Activated CD4-positive, alpha-beta T cell treated with anti-CD3 and anti-CD28 coated beads, Interleukin-2, amount 10 ng/mL, durations not matched to agents 7 days and 5 days (primary cell): ENCODE data around the gene KDM7A. TPM values are rescaled to one million over a fixed set of nuclear protein-coding genes. Genes with fewer than 3 reads are reported as not detected.
"Not testable (repeated sequence)": the region's sequence is repeated elsewhere in the genome, so short reads cannot be mapped to it uniquely, and the experiment has no call there.

ENCODE experiments used
- CTCF ChIA-PET: fragments of 350-600 bp; sonication (Branson Sonifier 250); formaldehyde crosslinking; loops from one replicate; lab custom pipeline; 2021; ENCODE audit warnings: antibody characterized with exemption; lab: Charles Lee
- POLR2A ChIA-PET: fragments of 350-600 bp; sonication (Branson Sonifier 250); formaldehyde crosslinking; loops from one replicate; lab custom pipeline; 2021; ENCODE audit warnings: antibody characterized with exemption; lab: Charles Lee
- DNase-seq: peaks from one replicate; pipeline ENCODE4 v3.0.0-alpha.2; 2020
- H3K27ac Mint-ChIP-seq: one replicate; pipeline ENCODE4 v1.8.0; 2021; ENCODE audit warnings: mild to moderate bottlenecking, moderate library complexity, mixed read lengths
- H3K27me3 Mint-ChIP-seq: one replicate; pipeline ENCODE4 v1.8.0; 2021; ENCODE audit warnings: mixed read lengths
- H3K36me3 Mint-ChIP-seq: one replicate; pipeline ENCODE4 v1.8.0; 2021; ENCODE audit warnings: low read depth, mixed read lengths
- H3K4me1 Mint-ChIP-seq: one replicate; pipeline ENCODE4 v1.8.0; 2021; ENCODE audit warnings: mixed read lengths
- H3K4me3 Mint-ChIP-seq: one replicate; pipeline ENCODE4 v1.8.0; 2021; ENCODE audit warnings: mild to moderate bottlenecking, moderate library complexity, mixed read lengths
- H3K9me3 Mint-ChIP-seq: one replicate; pipeline ENCODE4 v1.8.0; 2021; ENCODE audit warnings: mixed read lengths
- total RNA-seq, 2 experiments: library from RNA; stranded (reverse); gene quantifications; one replicate each; pipeline ENCODE4 v1.2.3, GENCODE V29; 2021

Gene KDM7A
- total RNA-seq, 2 experiments from 2014 or later: 12.5 to 13.5 TPM

DNA sequence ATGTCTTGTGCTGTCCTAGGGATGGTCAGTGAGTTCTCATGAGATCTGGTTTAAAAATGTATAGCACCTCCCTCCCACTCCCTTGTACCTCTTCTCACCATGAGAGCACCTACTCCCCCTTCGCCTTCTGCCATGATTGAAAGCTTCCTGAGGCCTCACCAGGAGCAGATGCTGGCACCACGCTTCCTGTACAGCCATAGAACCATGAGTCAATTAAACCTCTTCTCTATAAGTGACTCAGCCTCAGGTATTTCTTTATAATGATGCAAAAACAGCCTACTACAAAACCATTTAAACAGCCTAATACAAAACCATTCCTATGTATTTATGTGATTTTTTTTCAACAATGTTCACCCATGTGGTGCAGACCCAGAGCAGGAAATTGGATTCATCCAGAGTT is 32.0 kb downstream of the KDM7A start:
- H3K4me1 Mint-ChIP-seq: peaks cover 5% of the 10 kb centered on the region
- CTCF ChIA-PET: interaction anchor here (0.7 kb wide), 1 partner anchor 19 kb away, joined by 3 read pairs; no protein-coding TSS in a partner anchor
- no peaks in the 10 kb centered on the region for H3K27me3 Mint-ChIP-seq
- no peak overlapping the region for H3K4me3 Mint-ChIP-seq
- peaks cover 16% of the 10 kb centered on the region for H3K9me3 Mint-ChIP-seq
- DNase-seq: no peak
- H3K36me3 Mint-ChIP-seq: peaks cover 31% of the 10 kb centered on the region
- POLR2A ChIA-PET: no interaction called here
- H3K27ac Mint-ChIP-seq: no peak overlapping the region

DNA sequence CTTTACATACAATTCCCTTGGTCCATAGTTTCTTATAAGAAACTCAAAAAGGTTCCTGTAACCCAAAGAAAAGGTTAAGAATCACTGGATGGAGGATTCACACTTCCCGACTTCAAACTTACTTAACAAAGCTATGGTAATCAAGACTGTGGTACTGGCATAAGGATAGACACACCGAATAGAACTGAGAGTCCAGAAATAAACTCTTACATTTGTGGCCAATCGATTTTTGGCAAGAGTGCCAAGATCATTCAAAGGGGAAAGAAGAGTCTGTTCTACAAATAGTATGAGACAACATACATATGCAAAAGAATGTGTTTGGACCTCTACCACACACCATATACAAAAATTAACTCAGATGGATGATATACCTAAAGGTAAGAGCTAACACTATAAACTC is 32.8 kb downstream of the KDM7A start:
- peaks cover 6% of the 10 kb centered on the region for H3K4me1 Mint-ChIP-seq
- POLR2A ChIA-PET: no interaction called here
- CTCF ChIA-PET: interaction anchor here (0.7 to 1.0 kb wide), 3 partner anchors 10 to 20 kb away, joined by 3 read pairs; no protein-coding TSS in a partner anchor

DNA sequence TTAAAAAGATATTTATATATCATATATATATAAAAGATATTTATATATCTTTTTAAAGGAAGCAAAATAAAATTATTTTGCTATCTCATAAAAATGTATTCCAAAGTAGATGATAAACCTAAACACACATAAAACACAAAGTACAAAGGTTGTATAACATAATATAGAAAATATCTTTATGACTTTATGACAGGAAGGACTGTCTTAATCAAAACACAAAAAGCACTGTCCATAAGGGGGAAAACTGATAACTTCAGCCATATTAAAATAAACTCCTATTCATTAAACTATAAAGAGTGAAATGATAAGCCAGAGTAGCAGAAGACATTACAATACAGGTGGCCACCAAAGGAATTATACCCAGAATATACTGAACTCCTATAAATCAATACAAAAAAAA is 34.8 kb downstream of the KDM7A start:
- ChIA-PET CTCF (interaction anchor here (0.7 kb wide), 1 partner anchor 25 kb away, joined by 3 read pairs; no protein-coding TSS in a partner anchor), POLR2A (no interaction called here)
- Mint-ChIP-seq H3K4me3 (no peak overlapping the region), H3K9me3 (peaks cover 16% of the 10 kb centered on the region), H3K27me3 (no peaks in the 10 kb centered on the region), H3K4me1 (peaks cover 9% of the 10 kb centered on the region), H3K27ac (no peak overlapping the region), H3K36me3 (peaks cover 29% of the 10 kb centered on the region)
- no peak for DNase-seq

More for the DNA sequence above, 32.8 kb downstream of the KDM7A start:
- H3K9me3 Mint-ChIP-seq: peaks cover 16% of the 10 kb centered on the region
- peaks cover 31% of the 10 kb centered on the region for H3K36me3 Mint-ChIP-seq
- H3K27me3 Mint-ChIP-seq: no peaks in the 10 kb centered on the region
- H3K4me3 Mint-ChIP-seq: no peak overlapping the region
- H3K27ac Mint-ChIP-seq: no peak overlapping the region
- DNase-seq: no peak

DNA sequence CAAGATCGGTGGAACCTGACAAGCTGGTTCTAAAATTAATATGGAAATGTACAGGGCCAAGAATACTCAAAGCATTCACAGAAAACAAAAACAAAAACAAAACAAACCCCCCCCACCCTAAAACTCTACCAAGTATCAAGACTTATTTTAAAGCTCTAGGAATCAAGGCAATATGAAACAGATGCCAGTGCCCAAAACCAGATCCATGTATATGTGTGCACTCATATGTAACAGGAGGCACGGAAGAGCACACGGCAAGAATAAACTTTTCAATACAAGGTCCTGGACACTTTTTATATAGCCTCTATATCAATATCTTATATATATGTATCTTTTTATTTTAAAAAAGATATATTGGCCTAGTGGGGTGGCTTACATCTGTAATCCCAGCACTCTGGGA is 35.5 kb downstream of the KDM7A start:
- no peak for DNase-seq
- Mint-ChIP-seq H3K27me3 (no peaks in the 10 kb centered on the region), H3K4me1 (peaks cover 5% of the 10 kb centered on the region), H3K36me3 (peaks cover 21% of the 10 kb centered on the region), H3K27ac (no peak overlapping the region), H3K4me3 (no peak overlapping the region), H3K9me3 (peaks cover 16% of the 10 kb centered on the region)
- ChIA-PET POLR2A (no interaction called here), CTCF (interaction anchor here (1.1 kb wide), 1 partner anchor 21 kb away, joined by 3 read pairs; no protein-coding TSS in a partner anchor)

DNA sequence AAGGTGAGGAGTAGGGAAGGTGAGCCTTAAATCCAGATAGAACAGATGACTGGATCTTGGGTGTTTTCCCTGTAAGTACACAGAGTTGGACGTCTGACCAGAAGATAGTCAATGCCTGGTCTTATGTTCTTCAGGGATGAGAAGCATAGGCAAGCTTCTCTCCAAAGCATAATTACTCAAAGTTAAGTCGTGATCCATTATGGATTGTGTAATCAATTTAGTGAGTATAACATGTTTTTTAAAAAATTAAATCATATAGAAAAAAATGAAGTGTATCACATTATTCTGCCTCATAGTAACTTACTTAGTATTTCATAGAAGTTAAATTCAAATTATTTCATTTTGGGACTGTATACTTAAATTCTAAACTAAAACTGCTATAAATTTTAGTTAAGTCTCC is 39.7 kb downstream of the KDM7A start:
- H3K36me3 Mint-ChIP-seq: peaks cover 11% of the 10 kb centered on the region
- no peaks in the 10 kb centered on the region for H3K27me3 Mint-ChIP-seq
- CTCF ChIA-PET: interaction anchor here (0.5 to 0.9 kb wide), 3 partner anchors 12 to 72 kb away, joined by 3 read pairs; no protein-coding TSS in a partner anchor
- H3K9me3 Mint-ChIP-seq: no peaks in the 10 kb centered on the region
- POLR2A ChIA-PET: no interaction called here
- no peak overlapping the region for H3K4me3 Mint-ChIP-seq
- peaks cover 4% of the 10 kb centered on the region for H3K4me1 Mint-ChIP-seq
- no peak overlapping the region for H3K27ac Mint-ChIP-seq
- no peak for DNase-seq

DNA sequence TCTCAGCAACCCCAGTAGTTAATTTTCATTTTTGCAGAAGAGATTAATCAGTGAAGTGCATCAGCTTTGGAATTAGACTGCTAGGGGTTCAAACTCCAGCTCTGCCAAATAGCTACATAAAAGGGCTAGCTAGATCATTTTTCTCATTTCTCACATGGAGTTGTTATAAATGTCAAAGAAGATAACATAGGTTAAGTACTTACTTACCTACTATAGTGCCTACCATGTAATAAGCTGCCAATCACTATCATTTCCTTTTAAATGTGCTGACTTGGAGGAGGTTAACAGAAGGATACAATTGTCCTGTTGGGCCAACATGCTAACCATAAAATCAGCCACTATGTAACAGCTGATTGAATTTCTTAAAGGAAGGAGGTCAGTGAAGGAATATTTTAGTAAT is 40.7 kb downstream of the KDM7A start:
- H3K27ac Mint-ChIP-seq: no peak overlapping the region
- DNase-seq: no peak
- no peaks in the 10 kb centered on the region for H3K27me3 Mint-ChIP-seq
- no peak overlapping the region for H3K4me3 Mint-ChIP-seq
- no peaks in the 10 kb centered on the region for H3K9me3 Mint-ChIP-seq
- peaks cover 4% of the 10 kb centered on the region for H3K4me1 Mint-ChIP-seq
- POLR2A ChIA-PET: no interaction called here
- CTCF ChIA-PET: interaction anchor here (0.5 to 0.9 kb wide), 3 partner anchors 11 to 107 kb away, joined by 3 to 6 read pairs (median 4); no protein-coding TSS in a partner anchor
- H3K36me3 Mint-ChIP-seq: peaks cover 16% of the 10 kb centered on the region

DNA sequence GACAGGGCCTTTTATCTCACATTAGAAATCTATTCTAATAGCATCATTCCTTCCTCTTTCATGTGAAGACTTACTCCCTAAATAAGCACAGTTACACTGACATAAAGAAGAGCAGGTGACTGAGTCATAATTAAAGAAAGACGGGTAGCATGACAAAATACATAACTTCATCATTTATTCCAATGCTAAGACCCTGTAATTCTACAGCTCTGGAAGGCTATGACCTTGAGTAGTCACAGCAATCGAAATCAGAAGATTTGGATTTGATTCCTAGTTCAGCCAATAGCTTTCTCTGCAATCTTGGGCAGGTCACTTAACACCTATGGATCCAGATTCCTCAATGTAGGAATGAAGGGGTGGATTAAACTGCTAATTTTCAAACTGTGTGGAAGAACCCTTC is 42.7 kb downstream of the KDM7A start:
- Mint-ChIP-seq H3K4me1 (peaks cover 6% of the 10 kb centered on the region), H3K9me3 (no peaks in the 10 kb centered on the region), H3K27ac (no peak overlapping the region), H3K4me3 (no peak overlapping the region), H3K27me3 (no peaks in the 10 kb centered on the region), H3K36me3 (peaks cover 22% of the 10 kb centered on the region)
- ChIA-PET CTCF (interaction anchor here (0.6 to 1.0 kb wide), 3 partner anchors 10 to 1339 kb away, joined by 3 to 4 read pairs (median 3); no protein-coding TSS in a partner anchor), POLR2A (no interaction called here)
- no peak for DNase-seq

DNA sequence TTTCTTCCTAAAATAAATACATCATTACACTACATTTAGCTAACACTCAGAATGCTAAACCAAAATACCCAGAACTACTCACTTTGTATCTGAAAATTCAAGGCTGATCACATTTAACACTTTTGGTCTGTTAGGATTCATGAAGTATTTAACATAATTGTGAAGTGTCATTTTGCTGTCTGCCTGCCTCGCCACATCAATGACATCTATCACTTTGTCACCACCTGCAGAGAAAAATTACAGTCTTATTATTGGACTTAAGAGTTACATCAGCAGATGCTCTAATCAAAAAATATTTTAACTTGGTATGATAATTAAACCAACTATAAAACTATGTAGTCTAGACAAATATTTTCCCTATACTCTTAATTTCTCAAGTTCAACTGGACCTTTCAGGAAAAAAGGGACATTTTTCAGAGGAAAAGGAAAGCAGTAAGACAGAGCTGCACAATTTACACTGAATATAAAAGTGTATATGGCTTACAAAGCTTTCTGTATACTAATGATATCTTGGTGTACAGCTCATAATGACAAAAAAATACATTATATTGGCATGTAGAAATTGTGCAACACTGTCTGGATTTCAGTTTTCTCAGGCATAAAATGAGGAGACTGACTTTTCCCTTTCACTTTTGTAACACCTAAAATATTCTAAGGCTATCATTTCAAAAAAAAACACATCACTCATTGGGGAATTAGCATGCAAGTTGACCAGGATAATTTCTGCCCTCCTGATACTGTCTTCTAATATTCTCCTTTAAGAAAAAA is 49.2 kb downstream of the KDM7A start:
- peaks cover 5% of the 10 kb centered on the region for H3K4me1 Mint-ChIP-seq
- H3K27ac Mint-ChIP-seq: no peak overlapping the region
- CTCF ChIA-PET: interaction anchor here (1.0 kb wide), 1 partner anchor 16 kb away, joined by 3 read pairs; no protein-coding TSS in a partner anchor
- no peak overlapping the region for H3K4me3 Mint-ChIP-seq
- DNase-seq: no peak
- no peaks in the 10 kb centered on the region for H3K27me3 Mint-ChIP-seq
- peaks cover 35% of the 10 kb centered on the region for H3K36me3 Mint-ChIP-seq
- POLR2A ChIA-PET: no interaction called here
- no peaks in the 10 kb centered on the region for H3K9me3 Mint-ChIP-seq

DNA sequence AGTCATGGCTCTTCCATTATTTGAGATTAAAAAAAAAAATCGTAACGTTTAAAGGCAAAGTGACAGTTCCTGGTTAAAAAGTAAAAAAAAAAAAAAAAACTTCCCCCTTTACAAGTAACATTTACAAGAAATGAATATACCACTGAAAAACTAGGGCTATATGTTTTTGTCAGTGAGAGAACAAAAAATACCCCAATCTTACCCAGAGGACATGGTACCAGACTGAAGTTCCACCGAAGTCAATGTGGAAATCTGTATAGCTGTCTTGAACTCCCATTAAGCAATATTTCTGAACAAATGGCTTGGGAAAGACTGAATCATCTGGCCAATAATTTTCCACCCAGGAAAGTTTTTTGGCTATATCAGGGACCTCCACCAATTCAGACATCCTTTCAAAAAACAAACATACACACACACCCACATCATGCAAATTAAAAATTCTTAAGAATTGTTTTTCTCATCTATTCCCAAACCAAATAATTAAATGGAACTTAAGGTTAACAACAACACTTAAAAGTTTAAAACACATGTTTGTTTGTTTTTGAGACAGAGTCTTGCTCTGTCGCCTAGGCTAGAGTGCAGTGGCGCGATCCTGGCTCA is 50.2 kb downstream of the KDM7A start:
- Mint-ChIP-seq H3K27ac (no peak overlapping the region), H3K4me3 (no peak overlapping the region), H3K27me3 (no peaks in the 10 kb centered on the region), H3K9me3 (no peaks in the 10 kb centered on the region), H3K36me3 (peaks cover 30% of the 10 kb centered on the region), H3K4me1 (peaks cover 5% of the 10 kb centered on the region)
- POLR2A ChIA-PET: no interaction called here
- DNase-seq: no peak
- CTCF ChIA-PET: no interaction called here

DNA sequence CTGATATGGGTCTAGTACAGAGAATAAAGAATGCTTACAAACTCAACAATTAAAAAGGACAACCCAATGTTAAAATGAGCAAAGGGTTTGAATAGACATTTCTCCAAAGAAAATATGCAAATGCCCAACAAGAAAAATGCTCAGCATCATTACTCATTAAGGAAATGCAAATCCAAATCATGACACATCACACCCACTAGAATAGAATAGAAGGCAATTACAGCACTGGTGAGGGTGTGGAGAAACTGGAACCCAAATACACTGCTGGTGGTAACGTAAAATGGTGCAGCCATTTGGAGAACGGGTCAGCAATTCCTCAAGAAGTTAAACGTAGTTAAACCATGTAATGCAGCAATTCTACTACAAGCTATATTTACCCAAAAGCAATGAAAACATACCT is 53.8 kb downstream of the KDM7A start:
- H3K27ac Mint-ChIP-seq: no peak overlapping the region
- peaks cover 21% of the 10 kb centered on the region for H3K36me3 Mint-ChIP-seq
- no peaks in the 10 kb centered on the region for H3K27me3 Mint-ChIP-seq
- no peaks in the 10 kb centered on the region for H3K9me3 Mint-ChIP-seq
- CTCF ChIA-PET: interaction anchor here (1.0 kb wide), 1 partner anchor 22 kb away, joined by 4 read pairs; no protein-coding TSS in a partner anchor
- POLR2A ChIA-PET: no interaction called here
- H3K4me1 Mint-ChIP-seq: peaks cover 1% of the 10 kb centered on the region
- H3K4me3 Mint-ChIP-seq: no peak overlapping the region
- DNase-seq: no peak

DNA sequence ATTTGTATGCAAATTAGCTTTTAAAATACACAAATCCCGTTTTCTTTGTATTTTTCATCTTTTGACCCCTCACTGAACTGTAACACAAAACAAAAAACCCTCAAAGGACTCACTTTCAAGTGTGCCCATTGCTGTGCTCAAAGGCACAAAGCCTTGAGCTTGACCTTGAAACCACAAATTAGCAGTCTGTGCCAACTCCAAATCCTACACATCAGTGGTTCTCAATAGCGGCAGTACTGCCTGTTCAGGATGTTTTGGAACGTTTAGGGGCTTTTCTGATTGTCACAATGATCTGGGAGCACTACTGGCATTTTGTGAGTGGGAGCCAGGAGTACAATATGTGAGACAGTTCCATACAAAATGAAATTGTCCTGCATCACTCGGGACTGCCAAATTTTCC is 55.5 kb downstream of the KDM7A start:
- CTCF ChIA-PET: no interaction called here
- no peak overlapping the region for H3K4me3 Mint-ChIP-seq

DNA sequence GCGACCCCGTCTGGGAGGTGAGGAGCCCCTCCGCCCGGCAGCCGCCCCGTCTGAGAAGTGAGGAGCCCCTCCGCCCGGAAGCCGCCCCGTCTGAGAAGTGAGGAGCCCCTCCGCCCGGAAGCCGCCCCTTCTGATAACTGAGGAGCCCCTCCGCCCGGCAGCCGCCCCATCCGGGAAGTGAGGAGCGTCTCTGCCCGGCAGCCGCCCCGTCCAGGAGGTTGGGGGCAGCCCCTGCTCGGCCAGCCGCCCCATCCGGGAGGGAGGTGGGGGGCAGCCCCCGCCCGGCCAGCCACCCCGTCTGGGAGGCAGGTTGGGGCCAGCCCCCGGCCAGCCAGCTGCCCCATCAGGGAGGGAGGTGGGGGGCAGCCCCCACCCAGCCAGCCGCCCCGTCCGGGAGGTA is 62.0 kb downstream of the KDM7A start:
- H3K27me3 Mint-ChIP-seq, H3K9me3 Mint-ChIP-seq, H3K4me3 Mint-ChIP-seq, CTCF ChIA-PET, DNase-seq, H3K4me1 Mint-ChIP-seq, H3K27ac Mint-ChIP-seq, POLR2A ChIA-PET: not testable (repeated sequence)
- peaks cover 44% of the 10 kb centered on the region for H3K36me3 Mint-ChIP-seq

More for the DNA sequence above, 55.5 kb downstream of the KDM7A start:
- Mint-ChIP-seq H3K9me3 (no peaks in the 10 kb centered on the region), H3K27me3 (no peaks in the 10 kb centered on the region), H3K36me3 (peaks cover 22% of the 10 kb centered on the region), H3K27ac (no peak overlapping the region), H3K4me1 (no peaks in the 10 kb centered on the region)
- POLR2A ChIA-PET: no interaction called here
- no peak for DNase-seq

DNA sequence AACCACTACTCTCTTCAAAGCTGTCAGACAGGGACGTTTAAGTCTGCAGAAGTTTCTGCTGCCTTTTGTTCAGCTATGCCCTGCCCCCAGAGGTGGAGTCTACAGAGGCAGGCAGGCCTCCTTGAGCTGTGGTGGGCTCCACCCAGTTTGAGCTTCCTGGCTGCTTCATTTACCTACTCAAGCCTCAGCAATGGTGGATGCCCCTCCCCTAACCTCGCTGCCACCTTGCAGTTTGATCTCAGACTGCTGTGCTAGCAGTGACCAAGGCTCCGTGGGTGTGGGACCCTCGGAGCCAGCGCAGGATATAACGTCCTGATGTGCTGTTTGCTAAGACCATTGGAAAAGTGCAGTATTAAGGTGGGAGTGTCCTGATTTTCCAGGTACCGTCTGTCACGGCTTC is 68.0 kb downstream of the KDM7A start:
- H3K27me3 Mint-ChIP-seq, POLR2A ChIA-PET, H3K4me1 Mint-ChIP-seq, CTCF ChIA-PET, H3K4me3 Mint-ChIP-seq, H3K27ac Mint-ChIP-seq: not testable (repeated sequence)
- peaks cover 65% of the 10 kb centered on the region for H3K36me3 Mint-ChIP-seq
- DNase-seq: peak; percentile 24
- H3K9me3 Mint-ChIP-seq: peaks cover 20% of the 10 kb centered on the region
